HG02884 (cell line): ENCODE data around the gene RBM26.

Experiments used
- ATAC-seq: cut with Tn5 transposase; IDR thresholded peaks from one replicate; pipeline ENCODE4 v1.9.1; 2021; ENCODE audit warnings: mild to moderate bottlenecking, moderate library complexity; ENCODE audit not compliant: unreplicated experiment

The RBM26 gene

GRCh38 chr13:79405831-79406596 is at the start of gene RBM26:
Gene RBM26 (minus strand): TSS chr13:79406255. CDS start chr13:79405774, 481 bp downstream.
- ATAC-seq: peak; percentile 70

- no peak for ATAC-seq
Measured at GRCh38 chr13:79455331-79455730, 49.3 kb upstream of the RBM26 start.

- no peak for ATAC-seq
Measured at GRCh38 chr13:79452239-79452913, 46.3 kb upstream of the RBM26 start.

- peak; percentile 99 for ATAC-seq
Measured at GRCh38 chr13:79451500-79451962, 45.5 kb upstream of the RBM26 start.

- no peak for ATAC-seq
Measured at GRCh38 chr13:79450110-79450509, 44.1 kb upstream of the RBM26 start.

GRCh38 chr13:79448413-79448812 is 42.4 kb upstream of the RBM26 start:
- no peak for ATAC-seq

GRCh38 chr13:79447741-79448140 is 41.7 kb upstream of the RBM26 start:
- no peak for ATAC-seq

GRCh38 chr13:79447141-79447540 is 41.1 kb upstream of the RBM26 start:
- ATAC-seq: no peak

GRCh38 chr13:79445968-79446645 is 40.1 kb upstream of the RBM26 start:
- ATAC-seq: no peak

GRCh38 chr13:79442706-79443105 is 36.7 kb upstream of the RBM26 start:
- ATAC-seq: no peak

GRCh38 chr13:79442221-79442620 is 36.2 kb upstream of the RBM26 start:
- ATAC-seq: no peak

GRCh38 chr13:79440958-79441528 is 35.0 kb upstream of the RBM26 start:
- no peak for ATAC-seq

- ATAC-seq: no peak
Measured at GRCh38 chr13:79439275-79439674, 33.2 kb upstream of the RBM26 start.

- no peak for ATAC-seq
Measured at GRCh38 chr13:79435561-79435990, 29.5 kb upstream of the RBM26 start.

GRCh38 chr13:79434556-79434955 is 28.5 kb upstream of the RBM26 start:
- no peak for ATAC-seq

- ATAC-seq: no peak
Measured at GRCh38 chr13:79432992-79433391, 26.9 kb upstream of the RBM26 start.

- ATAC-seq: no peak
Measured at GRCh38 chr13:79432086-79432485, 26.0 kb upstream of the RBM26 start.

- ATAC-seq: no peak
Measured at GRCh38 chr13:79429309-79429708, 23.3 kb upstream of the RBM26 start.

- no peak for ATAC-seq
Measured at GRCh38 chr13:79427883-79428282, 21.8 kb upstream of the RBM26 start.

- no peak for ATAC-seq
Measured at GRCh38 chr13:79427265-79427664, 21.2 kb upstream of the RBM26 start.
